Epithelial cell of esophagus (primary cell): Measurements from ENCODE around the gene C3orf62.
A peak's percentile ranks its signal among the peaks of the same experiment; 100 is the strongest.
"Not testable (repeated sequence)": the region's sequence is repeated elsewhere in the genome, so short reads cannot be mapped to it uniquely, and the experiment has no call there.

Experiments
- DNase-seq: peaks from one replicate; pipeline ENCODE4 v3.0.0; 2010; ENCODE audit warnings: low read depth
- H3K4me3 ChIP-seq: 2 replicates; pipeline ENCODE4 v1.5.1; 2011; ENCODE audit warnings: mild to moderate bottlenecking, low read length, control low read depth
- TF ChIP-seq, protein P1 (sequence below): IDR thresholded peaks from 2 replicates; pipeline ENCODE4 v1.5.1; 2011; ENCODE audit warnings: low read depth, mild to moderate bottlenecking, low read length, control low read depth, inconsistent platforms; ENCODE audit not compliant: insufficient read depth; ENCODE audit errors: missing control alignments

C3orf62 gene

DNA sequence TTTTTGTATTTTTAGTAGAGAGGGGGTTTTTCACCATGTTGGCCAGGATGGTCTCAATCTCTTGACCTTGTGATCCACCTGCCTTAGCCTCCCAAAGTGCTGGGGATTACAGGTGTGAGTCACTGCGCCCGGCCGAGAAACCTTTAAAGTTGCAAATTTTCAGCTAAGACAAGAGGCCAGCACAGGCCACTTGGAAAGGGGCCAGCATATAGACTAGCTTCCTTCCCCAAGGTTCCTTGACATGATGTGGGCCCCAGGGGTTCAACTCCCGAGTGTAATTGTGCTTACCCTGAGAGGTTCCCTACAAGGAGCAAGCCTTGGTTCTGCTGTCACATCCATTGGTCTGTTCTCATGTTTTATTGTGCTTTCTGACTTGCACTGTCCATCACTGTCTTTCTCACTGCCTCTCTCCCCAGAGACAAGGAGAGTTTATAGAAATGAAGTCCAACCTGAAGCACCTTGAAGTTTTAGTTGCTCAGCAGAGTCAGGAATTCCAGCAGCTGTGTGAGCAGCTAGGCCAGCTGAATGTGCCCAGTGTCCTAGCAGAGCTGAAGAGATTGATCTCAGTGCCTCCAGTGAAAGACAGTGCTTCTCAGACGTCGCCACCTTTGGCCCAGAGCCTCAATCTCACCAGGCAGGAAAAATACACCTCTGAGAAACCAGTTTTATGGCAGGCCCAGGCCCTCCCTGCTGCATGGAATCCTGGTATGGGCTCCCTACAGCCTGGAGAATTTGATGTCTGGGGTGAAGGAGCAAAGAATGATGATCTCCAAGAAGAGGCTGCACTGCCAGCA is 21.1 kb downstream of the C3orf62 start:
- DNase-seq, result no peak
- TF ChIP-seq, protein P1, sequence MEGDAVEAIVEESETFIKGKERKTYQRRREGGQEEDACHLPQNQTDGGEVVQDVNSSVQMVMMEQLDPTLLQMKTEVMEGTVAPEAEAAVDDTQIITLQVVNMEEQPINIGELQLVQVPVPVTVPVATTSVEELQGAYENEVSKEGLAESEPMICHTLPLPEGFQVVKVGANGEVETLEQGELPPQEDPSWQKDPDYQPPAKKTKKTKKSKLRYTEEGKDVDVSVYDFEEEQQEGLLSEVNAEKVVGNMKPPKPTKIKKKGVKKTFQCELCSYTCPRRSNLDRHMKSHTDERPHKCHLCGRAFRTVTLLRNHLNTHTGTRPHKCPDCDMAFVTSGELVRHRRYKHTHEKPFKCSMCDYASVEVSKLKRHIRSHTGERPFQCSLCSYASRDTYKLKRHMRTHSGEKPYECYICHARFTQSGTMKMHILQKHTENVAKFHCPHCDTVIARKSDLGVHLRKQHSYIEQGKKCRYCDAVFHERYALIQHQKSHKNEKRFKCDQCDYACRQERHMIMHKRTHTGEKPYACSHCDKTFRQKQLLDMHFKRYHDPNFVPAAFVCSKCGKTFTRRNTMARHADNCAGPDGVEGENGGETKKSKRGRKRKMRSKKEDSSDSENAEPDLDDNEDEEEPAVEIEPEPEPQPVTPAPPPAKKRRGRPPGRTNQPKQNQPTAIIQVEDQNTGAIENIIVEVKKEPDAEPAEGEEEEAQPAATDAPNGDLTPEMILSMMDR, result no peak
- H3K4me3 ChIP-seq, result no peak overlapping the region

DNA sequence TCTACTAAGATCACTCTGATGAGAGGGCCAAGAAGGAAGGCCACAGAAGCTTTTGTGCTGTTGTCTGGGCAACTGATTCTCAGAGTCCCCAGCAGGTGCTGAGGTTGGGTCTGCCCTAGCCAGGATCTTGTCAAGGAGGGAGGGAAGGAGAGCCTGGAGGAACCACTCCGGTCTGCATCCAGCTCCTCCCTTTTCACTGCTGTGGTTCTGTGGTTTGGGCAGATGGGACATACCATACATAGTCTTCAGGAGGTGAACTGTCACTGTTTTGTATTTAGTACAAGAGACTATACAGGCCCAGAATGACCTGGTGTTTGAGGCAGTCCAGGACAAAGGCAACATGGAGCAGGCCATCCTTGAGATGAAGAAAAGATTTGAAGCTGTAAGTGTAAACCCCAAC is 21.9 kb downstream of the C3orf62 start:
- no peak for DNase-seq
- TF ChIP-seq, protein P1, result no peak
- no peak overlapping the region for H3K4me3 ChIP-seq

DNA sequence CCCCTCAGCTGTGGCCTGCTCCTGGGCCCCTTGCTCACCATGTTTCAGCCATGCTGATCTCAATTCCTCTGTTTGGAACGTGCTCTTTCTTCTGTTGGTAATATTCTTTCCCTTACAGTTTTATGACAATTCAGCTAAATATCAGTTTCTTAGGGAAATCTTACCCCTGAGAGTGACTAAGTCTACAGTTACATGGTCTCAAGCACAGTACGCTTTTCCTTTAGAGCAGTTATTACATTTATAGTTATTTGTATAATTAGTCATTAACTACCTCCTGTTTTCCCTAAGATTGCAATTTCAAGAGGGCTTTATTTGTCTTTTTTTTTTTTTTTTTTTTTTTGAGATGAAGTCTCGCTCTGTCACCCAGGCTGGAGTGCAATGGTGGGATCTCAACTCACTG is 23.5 kb downstream of the C3orf62 start:
- DNase-seq, result no peak
- no peak overlapping the region for H3K4me3 ChIP-seq
- TF ChIP-seq, protein P1, result no peak

DNA sequence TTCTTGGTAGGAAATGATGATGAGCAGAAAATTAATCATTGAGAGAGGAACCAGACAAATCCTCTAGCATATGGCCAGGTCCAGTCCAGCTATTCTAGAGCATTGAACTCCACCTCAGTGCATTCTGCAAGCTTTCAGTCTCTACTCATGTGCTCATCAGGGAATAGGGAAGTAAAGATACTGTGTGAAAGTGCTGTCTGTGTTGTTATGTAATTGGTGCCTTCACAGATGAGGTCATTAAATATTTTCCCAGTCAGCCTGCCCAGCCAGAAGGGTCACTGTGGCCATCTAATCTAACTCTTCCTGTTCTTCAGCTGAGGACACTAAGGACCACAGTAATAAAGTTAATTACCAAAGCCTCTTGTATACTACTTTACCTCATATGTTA is 28.2 kb downstream of the C3orf62 start:
- no peak overlapping the region for H3K4me3 ChIP-seq
- TF ChIP-seq, protein P1, result no peak
- DNase-seq, result peak; percentile 79

DNA sequence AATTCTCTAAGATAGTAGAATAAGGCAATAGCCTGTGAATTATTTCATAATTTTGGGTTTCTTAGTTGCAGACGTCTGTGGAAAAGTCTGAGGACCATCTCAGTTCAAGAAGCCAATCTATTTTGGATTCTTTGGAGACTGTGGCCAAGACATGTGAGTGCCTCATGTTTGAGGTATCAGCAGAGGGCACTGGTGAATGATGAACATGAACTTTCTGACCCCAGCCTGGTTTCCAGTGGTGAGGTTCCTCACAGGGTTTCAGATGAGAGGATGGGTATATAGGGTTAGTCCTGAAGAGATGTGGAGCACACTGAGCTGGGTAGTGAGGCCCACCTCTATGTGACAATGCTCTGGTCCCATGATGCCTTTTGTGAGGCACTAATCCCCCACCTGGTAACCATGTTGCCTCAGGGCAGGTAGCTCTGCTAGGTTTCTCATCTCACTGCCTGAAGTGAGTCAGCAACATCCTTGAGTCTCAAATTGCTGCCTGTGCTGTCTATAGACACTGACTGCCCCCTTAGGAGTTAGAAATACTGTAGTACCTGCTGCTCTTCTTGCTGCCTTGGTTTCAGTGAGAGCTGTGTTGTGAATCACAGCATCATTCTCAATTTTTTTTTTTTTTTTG is 32.3 kb downstream of the C3orf62 start:
- no peak overlapping the region for H3K4me3 ChIP-seq
- DNase-seq, result peak; percentile 95
- TF ChIP-seq, protein P1, result no peak

DNA sequence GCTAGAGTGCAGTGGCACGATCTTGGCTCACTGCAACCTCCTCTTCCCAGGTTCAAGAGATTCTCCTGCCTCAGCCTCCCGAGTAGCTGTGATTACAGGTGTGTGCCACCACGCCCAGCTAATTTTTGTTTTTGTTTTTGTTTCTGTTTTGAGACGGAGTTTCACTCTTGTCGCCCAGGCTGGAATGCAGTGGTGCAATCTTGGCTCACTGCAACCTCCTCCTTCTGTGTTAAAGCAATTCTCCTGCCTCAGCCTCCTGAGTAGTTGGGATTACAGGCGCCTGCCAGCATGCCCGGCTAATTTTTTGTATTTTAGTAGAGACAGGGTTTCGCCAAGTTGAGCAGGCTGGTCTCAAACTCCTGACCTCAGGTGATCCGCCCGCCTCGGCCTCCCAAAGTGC is 36.9 kb downstream of the C3orf62 start:
- H3K4me3 ChIP-seq, DNase-seq: not testable (repeated sequence)

DNA sequence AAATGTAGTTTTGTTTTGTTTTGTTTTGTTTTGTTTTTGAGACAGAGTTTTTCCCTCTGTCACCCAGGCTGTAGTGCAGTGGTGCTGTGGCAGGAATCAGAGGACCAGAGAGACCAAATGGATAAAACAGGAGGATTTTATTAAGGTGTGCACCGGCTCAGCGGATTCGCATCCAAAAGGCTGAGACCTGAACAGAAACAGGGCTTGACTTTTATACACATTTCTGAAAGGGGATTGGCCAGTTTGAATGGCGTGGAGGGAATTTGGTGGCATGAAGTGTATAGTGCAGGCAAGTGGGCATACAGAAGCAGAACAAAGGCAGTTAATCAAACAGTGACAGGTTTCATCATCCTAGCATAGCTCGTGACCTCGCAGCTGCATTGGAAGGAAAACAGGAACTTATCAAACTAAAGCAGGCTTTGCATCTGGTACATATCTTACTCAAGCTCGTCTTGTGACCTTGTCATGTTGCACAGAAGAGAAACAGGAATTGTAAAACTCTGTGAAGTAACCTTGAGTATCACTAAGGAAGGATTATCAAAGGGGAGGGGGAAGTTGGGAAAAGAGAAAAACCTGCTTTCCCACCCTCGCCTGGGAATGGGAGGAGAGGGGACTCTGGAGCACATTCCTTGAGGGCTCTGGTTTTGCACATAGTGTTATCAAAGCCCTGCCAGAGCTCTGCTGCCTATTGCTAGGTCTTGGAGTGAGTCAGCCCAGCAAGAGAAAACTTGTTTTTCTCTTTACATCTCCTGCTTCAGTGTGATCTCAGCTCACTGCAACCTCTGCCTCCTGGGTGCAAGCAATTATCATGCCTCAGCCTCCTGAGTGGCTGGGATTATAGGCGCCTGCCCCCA is 38.5 kb downstream of the C3orf62 start:
- TF ChIP-seq, protein P1, result no peak
- H3K4me3 ChIP-seq, result no peak overlapping the region
- DNase-seq, result peak; percentile 98
